ENCODE data around the gene SREBF2.

- TF ChIP-seq CTCF (IDR thresholded peaks at IDR 0.05) (no peak), POLR2A (IDR thresholded peaks at IDR 0.05) (no peak)
Observed at GRCh38 chr22:41808400-41808799, 24.5 kb upstream of the SREBF2 start.

Data from lower leg skin (tissue), 3 donors.